GM18498 (cell line): ENCODE data around the gene CCDC159.
"Not testable (repeated sequence)": the region's sequence is repeated elsewhere in the genome, so short reads cannot be mapped to it uniquely, and the experiment has no call there.

Experiments used
- ATAC-seq: cut with Tn5 transposase; IDR thresholded peaks from one replicate; pipeline ENCODE4 v1.9.1; 2021; ENCODE audit warnings: mild to moderate bottlenecking, moderate library complexity; ENCODE audit not compliant: unreplicated experiment

The CCDC159 gene, protein sequence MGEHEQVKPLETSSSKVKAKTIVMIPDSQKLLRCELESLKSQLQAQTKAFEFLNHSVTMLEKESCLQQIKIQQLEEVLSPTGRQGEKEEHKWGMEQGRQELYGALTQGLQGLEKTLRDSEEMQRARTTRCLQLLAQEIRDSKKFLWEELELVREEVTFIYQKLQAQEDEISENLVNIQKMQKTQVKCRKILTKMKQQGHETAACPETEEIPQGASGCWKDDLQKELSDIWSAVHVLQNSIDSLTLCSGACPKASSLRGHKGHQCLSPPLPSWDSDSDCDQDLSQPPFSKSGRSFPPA

DNA sequence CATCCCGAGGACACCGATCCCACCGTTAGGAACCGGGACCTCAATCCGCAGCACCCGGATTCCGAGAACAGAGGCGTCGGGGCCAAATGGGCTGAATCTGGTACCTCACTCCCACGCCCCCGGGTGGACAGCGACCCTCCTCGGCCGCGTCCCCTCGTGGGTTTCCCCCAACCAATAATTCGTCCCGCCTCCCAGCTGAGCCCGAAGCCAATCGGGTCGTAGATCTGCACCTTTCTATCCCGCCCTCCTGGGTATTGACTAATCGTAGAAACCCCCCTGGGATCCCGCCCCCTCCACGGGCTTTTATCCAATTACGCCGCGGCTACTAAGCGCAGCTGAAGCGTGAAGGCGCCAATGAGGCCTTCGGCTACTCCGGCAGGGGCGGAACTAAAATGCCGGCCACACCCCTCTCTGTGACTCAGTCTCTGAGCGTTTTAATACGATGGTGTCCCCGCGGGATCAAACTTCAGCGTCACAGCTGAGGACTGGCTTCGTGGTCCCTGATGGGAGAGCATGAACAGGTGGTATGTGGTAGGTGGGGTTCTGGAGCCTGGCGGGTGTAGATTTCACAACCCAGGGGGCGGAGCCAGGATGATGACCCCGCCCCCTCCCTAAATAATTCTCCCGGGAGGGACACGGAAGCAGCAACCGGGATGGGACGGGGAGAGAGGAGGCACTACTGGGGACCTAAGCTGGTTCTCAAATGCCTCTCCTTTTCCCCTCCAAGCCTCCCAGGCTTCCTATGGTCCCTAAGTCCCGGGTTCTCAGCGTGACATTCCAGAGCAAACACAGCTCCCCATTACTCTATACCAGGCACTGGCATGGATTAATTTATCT is at the start of gene CCDC159, which contains the start of gene TMEM205:
TSS of gene CCDC159 (plus strand) at position 416 of the 837 bp plus-strand sequence. CDS start at position 504, 88 bp downstream.
TSS of gene TMEM205 (minus strand) at position 165 of the 837 bp plus-strand sequence. CDS start 649 bp downstream, outside the sequence.
- peak; percentile 92 for ATAC-seq

DNA sequence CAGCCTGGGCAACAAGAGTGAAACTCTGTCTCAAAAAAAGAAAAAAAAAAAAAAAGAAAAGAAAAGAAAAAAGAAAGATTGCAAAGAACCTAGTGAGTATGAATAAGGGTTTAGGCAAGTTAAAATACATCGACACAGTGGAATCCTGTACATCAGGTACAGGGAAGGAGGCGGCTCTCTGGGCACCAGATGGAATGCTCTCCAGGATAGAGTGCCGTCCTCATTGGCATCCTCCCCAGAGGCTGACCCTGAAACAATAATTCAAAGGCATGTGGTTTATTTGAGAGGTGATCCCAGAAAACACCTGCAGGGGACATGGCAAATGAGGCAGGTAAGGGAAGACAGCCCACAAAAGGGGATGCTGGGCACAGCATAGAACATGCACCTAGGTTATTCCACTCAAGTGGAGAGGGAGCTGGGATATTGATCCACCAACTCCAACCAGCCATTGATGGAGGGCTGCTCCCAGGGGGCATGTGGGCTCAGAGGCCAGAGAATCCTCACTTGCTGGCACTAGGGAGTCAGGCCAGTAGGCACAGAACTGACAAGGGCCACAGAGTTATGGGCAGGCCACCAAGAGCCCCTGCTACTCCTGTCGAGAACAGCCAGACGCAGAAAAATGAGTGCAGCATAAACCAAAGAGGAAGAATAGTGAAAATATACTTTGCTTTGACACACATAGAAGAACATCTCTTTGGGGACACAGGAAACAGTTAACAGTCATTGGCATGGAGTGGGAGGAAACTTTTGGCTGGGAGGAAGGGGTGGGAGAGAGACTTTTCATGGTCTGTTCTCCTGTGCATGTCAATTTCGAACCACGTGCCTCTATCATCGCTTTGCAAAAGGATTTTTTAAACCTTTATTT is 46.1 kb upstream of the CCDC159 start:
- ATAC-seq, result no peak

DNA sequence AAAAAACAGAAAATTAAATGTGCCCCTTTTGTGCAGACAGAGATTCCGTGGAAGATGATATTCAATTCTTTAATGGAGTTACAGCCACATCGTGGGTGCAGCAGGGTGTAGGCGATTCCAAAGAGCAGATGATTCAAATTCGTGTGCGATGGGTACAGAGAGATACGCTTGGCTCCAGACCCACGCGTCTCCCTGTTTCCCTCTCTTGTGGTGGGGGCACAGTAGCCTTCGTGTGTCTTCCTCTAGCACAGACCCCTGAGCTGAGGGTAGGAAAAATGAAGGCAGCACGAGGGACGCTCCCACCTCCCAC is 45.6 kb upstream of the CCDC159 start:
- no peak for ATAC-seq

DNA sequence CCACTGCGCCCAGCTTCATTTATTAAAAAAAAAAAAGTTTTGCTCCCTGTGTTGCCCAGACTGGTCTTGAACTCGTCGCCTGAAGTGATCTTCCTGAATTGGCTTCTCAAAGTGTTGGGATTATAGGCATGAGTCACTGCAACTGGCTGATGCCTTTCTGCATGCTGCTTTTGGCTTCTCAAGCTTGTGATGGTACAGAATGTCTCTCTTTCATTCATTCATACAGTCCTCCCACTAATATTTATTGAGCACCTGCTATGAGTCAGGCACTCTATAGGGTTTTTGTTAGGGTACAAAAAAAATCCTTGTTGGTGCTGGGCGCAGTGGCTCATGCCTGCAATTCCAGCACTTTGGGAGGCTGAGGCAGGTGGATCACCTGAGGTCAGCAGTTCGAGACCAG is 41.4 kb upstream of the CCDC159 start:
- no peak for ATAC-seq

DNA sequence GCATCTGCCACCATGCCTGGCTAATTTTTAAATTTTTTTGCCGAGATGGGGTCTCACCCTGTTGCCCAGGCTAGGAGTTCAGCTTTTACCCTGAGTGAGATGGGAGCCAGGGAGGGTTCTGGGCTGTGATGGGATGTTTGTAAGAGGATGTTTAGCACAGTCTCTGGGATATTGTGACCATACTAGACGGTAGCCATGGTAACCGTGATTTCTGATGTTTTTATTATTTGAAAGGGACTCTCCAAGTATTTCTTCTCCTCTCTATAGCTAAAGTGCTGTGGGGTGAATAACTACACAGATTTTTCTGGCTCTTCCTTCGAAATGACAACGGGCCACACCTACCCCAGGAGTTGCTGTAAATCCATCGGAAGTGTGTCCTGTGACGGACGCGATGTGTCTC is 40.0 kb upstream of the CCDC159 start:
- no peak for ATAC-seq

DNA sequence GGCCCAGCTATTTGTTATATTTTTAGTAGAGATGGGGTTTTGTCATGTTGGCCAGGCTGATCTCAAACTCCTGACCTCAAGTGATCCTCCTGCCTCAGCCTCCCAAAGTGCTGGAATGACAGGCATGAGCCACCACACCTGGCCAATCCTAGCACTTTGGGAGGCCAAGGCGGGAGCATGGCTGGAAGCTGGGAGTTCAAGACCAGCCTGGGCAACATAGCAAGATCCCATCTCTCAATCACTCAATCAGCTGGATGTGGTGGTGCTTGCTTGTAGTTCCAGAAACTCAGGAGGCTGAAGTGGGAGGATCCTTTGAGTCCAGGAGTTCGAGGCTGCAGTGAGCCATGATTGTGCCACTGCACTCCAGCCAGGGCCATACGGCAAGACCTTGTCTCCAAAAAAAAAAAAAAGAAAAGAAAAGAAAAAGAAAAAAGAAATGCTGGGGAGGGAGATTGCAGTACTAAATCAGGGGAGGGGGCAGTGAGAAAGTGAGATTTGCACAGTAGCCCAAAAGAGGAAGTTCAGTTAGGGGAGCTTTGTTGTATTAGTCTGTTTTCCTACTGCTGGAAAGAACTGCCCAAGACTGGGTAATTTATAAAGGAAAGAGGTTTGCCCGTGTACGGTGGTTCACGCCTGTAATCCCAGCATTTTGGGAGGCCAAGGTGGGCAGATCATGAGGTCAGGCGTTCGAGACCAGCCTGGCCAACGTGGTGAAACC is 25.9 kb upstream of the CCDC159 start:
- not testable (repeated sequence) for ATAC-seq

DNA sequence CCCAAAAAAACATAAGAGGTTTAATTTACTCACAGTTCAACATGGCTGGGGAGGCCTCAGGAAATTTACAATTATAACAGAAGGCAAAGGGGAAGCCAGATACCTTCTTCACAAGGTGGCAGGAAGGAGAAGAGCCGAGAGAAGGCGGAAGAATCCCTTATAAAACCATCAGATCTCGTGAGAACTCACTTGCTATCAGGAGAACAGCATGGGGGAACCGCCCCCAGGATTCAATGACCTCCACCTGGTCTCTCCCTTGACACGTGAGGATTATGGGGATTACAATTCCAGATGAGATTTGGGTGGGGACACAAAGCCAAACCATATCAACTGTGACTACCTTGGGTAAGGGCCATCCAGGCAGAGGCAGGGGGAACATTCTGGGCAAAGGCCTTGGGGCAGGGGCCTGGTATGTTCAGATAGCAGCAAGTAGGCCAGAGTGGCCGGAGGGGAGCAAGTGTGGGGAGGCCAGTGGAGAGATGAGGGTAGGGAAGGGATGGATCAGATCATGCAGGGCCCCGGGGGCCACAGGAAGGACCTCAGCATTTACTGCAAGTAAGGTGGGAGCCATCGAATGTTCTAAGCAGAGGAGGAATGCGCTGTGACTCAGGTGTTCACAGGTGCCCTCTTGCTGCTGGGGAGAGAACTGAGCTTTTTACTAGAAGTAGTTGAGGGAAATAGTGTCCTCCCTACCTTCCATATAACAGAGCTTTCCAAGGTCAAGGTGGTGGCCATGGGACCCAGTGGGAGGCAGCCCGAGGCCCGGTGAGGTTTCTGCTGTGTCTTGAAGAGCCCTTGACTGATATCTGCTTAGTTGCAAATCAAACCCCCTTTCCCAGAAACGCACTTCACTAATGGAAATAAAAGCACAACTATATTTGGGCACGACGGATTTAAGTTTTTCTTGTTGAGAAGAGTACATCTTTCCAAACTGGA is 24.9 kb upstream of the CCDC159 start:
- no peak for ATAC-seq

DNA sequence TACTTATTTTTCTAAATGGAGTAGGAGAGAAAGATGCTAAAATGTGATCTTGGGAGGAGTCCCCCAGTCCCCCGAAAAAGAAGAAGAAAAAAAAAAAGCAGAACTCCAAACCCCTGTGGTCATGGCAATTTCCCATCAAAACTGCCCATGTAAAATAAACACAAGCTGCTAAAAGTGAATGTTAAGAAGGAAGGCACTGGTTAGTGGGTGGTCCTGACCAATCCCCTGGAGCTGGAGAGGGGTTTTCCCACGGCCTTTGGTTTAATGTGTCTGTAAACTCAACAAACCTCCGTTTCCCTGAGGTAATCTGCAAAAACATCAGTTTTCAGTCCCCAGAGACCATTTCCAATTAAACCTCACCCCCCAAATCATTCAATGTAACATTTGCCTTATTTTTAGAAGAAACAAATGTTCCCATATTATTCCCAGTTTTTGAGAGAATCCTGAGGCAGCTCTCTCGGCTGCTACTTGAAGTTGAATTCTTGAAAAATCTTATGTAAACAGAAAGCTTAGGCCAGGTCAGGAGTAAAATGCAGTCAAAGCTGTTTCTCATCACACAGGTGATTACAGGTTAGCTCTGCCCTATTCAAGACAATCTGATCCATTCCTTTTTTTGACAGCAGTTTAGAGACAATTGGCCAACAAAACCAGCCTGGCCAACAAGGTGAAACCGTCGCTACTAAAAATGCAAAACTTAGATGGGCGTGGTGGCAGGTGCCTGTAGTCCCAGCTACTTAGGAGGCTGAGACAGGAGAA is 23.9 kb upstream of the CCDC159 start:
- ATAC-seq, result no peak

DNA sequence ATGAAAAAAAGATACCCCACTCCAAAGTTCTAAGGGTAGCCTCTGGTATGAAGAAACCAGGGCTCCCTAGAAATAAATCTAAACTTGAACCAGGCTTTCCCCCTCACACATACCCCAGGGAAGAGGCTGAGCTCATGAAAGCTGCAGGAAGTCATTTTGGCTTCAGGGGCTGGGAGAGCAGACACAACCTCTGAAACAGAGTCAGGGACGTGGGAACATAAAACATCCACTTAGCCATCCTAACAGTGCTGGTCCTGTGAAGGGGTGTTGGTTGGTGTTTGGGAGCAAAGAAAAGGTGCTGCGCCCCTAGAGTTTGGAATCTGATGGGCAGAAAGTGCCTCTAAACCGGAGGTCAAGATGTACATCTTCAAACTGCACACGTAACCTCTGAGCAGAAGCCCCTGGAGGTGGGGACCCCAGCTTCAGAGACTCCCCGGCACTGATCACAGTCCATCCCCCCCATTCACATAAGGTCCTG is 22.7 kb upstream of the CCDC159 start:
- no peak for ATAC-seq

DNA sequence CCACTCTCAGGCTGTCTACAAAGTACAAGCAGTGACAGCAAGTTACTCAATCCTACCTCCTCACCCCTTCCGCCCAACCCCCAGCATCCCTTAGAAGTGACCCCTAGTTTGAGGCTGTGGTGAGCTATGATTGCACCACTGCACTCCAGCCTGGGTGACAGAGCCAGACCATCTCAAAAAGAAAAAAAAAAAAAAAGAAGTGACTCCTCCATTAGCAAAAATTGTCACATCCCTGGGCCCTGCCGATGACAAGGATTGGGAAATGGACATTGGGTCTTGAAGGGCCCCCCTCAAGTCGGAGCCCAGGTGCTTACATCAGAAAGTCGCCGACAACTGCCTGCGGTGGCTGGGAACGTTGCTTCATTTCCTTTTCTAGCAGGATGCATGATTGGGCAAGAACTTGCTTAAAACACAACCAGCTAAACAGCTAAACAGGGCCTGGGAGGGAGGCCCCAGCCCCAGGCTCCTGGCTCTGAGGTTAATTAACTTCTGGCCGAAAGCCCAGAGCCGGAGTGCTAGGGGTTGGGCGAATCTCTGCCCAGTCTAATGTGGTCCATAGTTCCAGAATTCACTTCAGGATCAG is 22.1 kb upstream of the CCDC159 start:
- ATAC-seq, result peak; percentile 68

DNA sequence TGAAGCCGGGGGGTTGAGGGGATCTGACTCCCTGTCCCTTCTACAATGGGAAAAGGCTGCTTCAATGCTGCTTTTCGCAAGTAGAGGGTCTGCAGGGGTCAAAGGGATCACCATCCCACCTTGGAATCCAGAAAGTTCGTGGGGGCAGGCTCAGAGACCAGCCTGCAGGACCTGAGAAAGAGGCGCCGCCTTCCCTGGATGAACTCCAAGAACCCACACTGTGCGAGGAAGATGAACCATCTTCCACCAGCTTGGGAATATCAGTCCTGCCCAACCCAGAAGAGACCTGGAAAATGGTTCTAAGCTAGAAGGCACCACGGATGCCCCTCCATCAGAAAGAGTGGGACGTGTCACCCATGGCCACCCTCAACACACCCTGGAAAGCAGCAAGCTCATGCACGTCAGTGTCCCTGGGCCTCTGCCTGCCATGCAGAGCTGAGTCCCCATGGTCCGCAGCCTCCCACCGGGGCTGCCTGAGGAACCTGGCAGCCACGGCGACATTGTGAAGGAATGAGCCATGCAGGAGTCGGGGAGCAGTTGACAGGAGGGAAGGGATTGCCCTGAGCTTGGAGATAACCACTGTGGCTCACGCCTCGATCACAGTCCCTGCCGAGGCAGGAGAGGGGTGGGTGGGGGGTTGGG is 21.4 kb upstream of the CCDC159 start:
- ATAC-seq, result no peak

DNA sequence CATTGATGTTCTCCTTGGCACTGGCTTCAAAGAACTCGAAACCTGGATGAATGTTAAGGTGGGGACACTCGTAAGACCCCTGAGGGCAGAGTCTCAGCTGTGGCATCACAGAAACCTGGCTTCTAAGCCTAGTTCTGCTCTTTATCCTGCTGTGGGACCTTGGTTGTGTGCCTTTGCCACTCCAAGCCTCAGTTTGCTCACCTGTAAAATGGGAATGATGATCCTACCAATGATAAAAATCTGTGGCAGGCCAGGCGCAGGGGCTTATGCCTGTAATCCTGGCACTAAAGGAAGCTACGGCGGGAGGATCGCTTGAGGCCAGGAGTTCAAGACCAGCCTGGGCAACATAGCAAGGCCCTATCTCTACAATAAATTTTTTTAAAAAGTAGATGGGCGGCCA is 20.8 kb upstream of the CCDC159 start:
- no peak for ATAC-seq

DNA sequence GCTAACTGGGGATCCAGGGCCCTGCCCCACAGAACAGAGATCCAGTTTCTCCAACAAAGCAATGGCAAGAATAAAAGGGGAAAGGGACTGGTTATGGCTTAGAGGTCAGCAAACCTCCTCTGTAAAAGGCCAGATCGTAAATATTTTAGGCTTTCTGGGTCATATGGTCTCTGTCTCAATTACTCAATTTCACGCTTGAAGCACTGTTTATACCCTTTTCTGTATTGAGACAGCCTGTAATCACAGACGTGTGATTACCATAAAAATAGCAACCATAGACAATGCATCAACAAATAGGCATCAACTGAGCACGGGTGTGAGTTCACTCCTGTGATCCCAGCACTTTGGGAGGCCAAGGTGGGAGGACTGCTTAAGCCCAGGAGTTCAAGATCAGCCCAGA is 16.2 kb upstream of the CCDC159 start:
- no peak for ATAC-seq

DNA sequence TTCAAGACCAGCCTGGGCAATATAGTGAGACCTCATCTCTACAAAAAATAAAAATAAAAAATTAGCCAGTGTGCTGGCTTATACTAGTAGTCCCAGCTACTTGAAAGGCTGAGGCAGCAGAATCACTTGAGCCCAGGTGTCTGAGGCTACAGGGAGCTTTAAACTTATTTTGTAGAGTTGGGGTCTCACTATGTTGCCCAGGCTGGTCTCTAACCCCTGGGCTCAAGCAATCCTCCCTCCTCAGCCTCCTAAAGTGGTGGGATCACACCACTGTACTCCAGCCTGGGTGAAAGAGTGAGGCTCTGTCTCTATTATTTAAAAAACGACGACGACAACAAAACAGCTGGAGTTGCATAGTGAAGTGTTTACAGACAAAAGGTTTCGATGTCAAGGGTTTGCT is 14.8 kb upstream of the CCDC159 start:
- ATAC-seq, result no peak

DNA sequence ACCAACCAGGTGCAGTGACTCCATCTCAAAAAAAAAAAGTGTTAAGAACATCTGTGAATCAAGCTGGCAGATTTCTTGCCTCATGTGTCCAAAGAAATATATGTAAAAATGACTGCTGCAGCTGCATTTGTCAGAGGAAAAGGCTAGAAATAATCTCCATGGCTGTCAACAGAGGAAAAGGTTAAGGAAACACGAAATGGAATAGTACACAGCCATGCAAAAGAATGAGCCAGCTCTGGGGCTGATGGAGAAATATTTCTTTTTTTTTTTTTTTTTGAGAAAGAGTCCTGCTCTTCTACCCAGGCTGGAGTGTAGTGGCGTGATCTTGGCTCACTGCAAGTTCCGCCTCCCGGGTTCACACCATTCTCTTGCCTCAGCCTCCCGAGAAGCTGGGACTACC is 13.5 kb upstream of the CCDC159 start:
- no peak for ATAC-seq

DNA sequence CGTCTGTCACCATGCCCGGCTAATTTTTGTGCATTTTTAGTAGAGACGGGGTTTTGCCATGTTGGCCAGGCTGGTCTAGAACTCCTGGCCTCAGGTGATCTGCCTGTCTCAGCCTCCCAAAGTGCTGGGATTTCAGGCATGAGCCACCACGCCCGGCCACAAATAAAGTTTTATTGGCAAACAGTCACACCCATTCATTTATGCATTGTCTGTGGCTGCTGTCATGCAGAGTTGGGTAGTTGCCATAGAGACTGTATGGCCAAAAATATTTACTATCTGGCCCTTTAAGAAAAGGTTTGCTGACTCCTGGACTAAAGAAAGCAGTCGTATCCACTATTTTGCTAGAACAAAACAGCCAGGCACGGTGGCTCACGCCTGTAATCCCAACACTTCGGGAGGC is 12.5 kb upstream of the CCDC159 start:
- ATAC-seq, result not testable (repeated sequence)

DNA sequence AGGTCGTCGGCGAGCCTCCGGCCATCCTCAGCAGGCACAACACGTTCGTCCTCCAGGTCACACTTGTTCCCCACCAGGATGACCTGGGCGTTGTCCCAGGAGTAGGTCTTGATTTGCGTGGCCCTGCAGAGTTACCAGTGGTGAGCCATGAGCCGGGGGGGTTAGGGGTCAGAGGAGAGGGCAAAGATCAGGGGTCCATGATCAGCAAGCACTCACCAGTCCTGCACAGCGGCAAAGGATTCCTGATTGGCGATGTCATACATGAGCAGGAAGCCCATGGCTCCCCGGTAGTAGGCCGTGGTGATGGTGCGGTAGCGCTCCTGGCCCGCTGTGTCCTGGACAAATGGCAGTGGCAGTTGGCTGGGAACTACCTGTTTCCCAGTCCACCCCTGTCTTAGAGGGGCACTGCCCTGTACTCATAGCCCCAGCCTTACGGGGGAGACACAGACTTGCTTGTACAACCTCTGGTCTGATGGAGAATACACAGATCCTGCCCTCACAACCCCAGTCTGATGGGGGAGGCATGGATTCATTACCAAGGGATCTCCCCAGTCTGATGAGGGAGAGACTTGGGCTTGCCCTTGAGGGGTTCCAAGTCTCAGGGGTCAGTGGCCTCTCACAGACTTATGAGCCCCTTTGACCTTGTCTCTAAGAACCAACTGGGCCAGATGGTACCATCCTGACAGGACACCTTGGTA is 10.7 kb upstream of the CCDC159 start:
- ATAC-seq, result no peak
